ENCODE results near the gene RBAK. TPM values are rescaled to one million over a fixed set of nuclear protein-coding genes. Genes with fewer than 3 reads are reported as not detected.
"Not testable (repeated sequence)": the region's sequence is repeated elsewhere in the genome, so short reads cannot be mapped to it uniquely, and the experiment has no call there.

RBAK gene
- polyA plus RNA-seq, 2 of the 4 experiments (the other 2 are of a cell fraction) = 6.8 to 11.2 TPM

- no peak for ATAC-seq
These were observed 24.5 kb downstream of the RBAK start for GRCh38 chr7:5070206-5070605.

GRCh38 chr7:5075187-5075586 is 29.5 kb downstream of the RBAK start:
- not testable (repeated sequence) for H3K4me2 ChIP-seq; H3K4me1 ChIP-seq; H3K27ac ChIP-seq; H3K4me3 ChIP-seq; DNase-seq (ENCODE audit: low read depth in 1 of 2, low spot score in 1 of 2); ATAC-seq; FAIRE-seq
- H3K9me3 ChIP-seq = peaks cover 33% of the 10 kb centered on the region
- CTCF ChIA-PET = interaction anchor here (0.6 to 1.1 kb wide), 2 partner anchors 10 to 11 kb away, joined by 4 read pairs; no protein-coding TSS in a partner anchor
- POLR2A ChIA-PET = interaction anchor here (0.6 kb wide), 1 partner anchor 27 kb away, joined by 3 read pairs; no protein-coding TSS in a partner anchor
- 58% methylated on average over 11 of the region's 11 CpGs for WGBS (ENCODE audit: missing lambda C conversion rate)

More at GRCh38 chr7:5070206-5070605, 24.5 kb downstream of the RBAK start:
- WGBS (ENCODE audit: missing lambda C conversion rate) = 97% methylated on average over 4 of the region's 4 CpGs
- POLR2A ChIA-PET = no interaction called here
- FAIRE-seq (no peak), DNase-seq (ENCODE audit: low read depth in 1 of 2, low spot score in 1 of 2) (no peak)
- no peaks in the 10 kb centered on the region for H3K4me1 ChIP-seq
- peaks cover 72% of the 10 kb centered on the region for H3K9me3 ChIP-seq
- TF ChIP-seq HDAC2 (IDR thresholded peaks at IDR 0.05) (no peak), BCL3 (IDR thresholded peaks at IDR 0.05) (no peak), JUNB (IDR thresholded peaks at IDR 0.05) (no peak), ZC3H11A (IDR thresholded peaks at IDR 0.05) (no peak), ELK1 (IDR thresholded peaks at IDR 0.05; ENCODE audit: low read depth, low read length) (no peak), POLR2AphosphoS2 (conservative IDR thresholded peaks at IDR 0.05; ENCODE audit: low read length) (no peak), RNF2 (IDR thresholded peaks at IDR 0.05; ENCODE audit: borderline replicate concordance, low read depth) (no peak), EHF (CRISPR knock-in tag; IDR thresholded peaks at IDR 0.05) (no peak), HOXB5 (CRISPR knock-in tag; IDR thresholded peaks at IDR 0.05) (no peak), GATA3 (IDR thresholded peaks at IDR 0.05; ENCODE audit: borderline replicate concordance) (no peak), TFCP2L1 (CRISPR knock-in tag; IDR thresholded peaks at IDR 0.05) (no peak), NFE2L2 (conservative IDR thresholded peaks at IDR 0.05; ENCODE audit: low read length) (no peak), FOXS1 (CRISPR knock-in tag; IDR thresholded peaks at IDR 0.05) (no peak), HOXA7 (CRISPR knock-in tag; IDR thresholded peaks at IDR 0.05) (no peak), ESRRA (IDR thresholded peaks at IDR 0.05; ENCODE audit: borderline replicate concordance, low read length) (no peak)
- CTCF ChIA-PET = interaction anchor here (2.3 kb wide), 1 partner anchor 15 kb away, joined by 9 read pairs; no protein-coding TSS in a partner anchor
- H3K27ac ChIP-seq = no peak overlapping the region
- no peak overlapping the region for H3K4me3 ChIP-seq
- no peak overlapping the region for H3K4me2 ChIP-seq

- ChIA-PET CTCF (interaction anchor here (0.9 kb wide), 1 partner anchor 8 kb away, joined by 3 read pairs; no protein-coding TSS in a partner anchor), POLR2A (no interaction called here)
- peaks cover 12% of the 10 kb centered on the region; the same call in 1 of the 3 replicates for H3K9me3 ChIP-seq
- no peak for FAIRE-seq
- TF ChIP-seq MAX (IDR thresholded peaks at IDR 0.05) (0 out of 2 replicates have a peak, but pooled peaks have one; percentile 14), ZC3H11A (IDR thresholded peaks at IDR 0.05) (no peak)
- no peaks in the 10 kb centered on the region for H3K4me1 ChIP-seq
- peak in 1 of 2 experiments; percentile 36; a peak in 2 of 6 replicates for ATAC-seq
- H3K4me2 ChIP-seq = peak overlapping the region; percentile 49; the same call in 2 of the 3 replicates
- WGBS (ENCODE audit: missing lambda C conversion rate) = 17% methylated on average over 11 of the region's 11 CpGs
- H3K4me3 ChIP-seq = no peak overlapping the region
- peak in 1 of 2 experiments; percentile 23 for DNase-seq (ENCODE audit: low read depth in 1 of 2, low spot score in 1 of 2)
- no peak overlapping the region for H3K27ac ChIP-seq
These were observed 32.1 kb downstream of the RBAK start for GRCh38 chr7:5077740-5078139.

GRCh38 chr7:5082806-5083205 is 37.1 kb downstream of the RBAK start:
- ATAC-seq (no peak), FAIRE-seq (no peak), DNase-seq (ENCODE audit: low read depth in 1 of 2, low spot score in 1 of 2) (no peak)
- Histone ChIP-seq H3K4me2 (no peak overlapping the region), H3K9me3 (peaks cover 8% of the 10 kb centered on the region; the same call in 1 of the 3 replicates), H3K27ac (no peak overlapping the region), H3K4me3 (no peak overlapping the region), H3K4me1 (no peaks in the 10 kb centered on the region)
- CTCF ChIA-PET = interaction anchor here (2.1 kb wide), 1 partner anchor 285 kb away, joined by 9 read pairs; no protein-coding TSS in a partner anchor
- WGBS (ENCODE audit: missing lambda C conversion rate) = 30% methylated on average over 7 of the region's 7 CpGs
- POLR2A ChIA-PET = no interaction called here
- TF ChIP-seq RFX5 (IDR thresholded peaks at IDR 0.05) (no peak), JUN (IDR thresholded peaks at IDR 0.05) (no peak), TFCP2L1 (CRISPR knock-in tag; IDR thresholded peaks at IDR 0.05) (no peak), REST (IDR thresholded peaks at IDR 0.05) (no peak), MYC (IDR thresholded peaks at IDR 0.05; ENCODE audit: borderline replicate concordance, low read length) (no peak), HEYL (CRISPR knock-in tag; IDR thresholded peaks at IDR 0.05) (no peak), MAZ (IDR thresholded peaks at IDR 0.05; ENCODE audit: borderline replicate concordance, low read depth, low read length) (no peak), MAX (IDR thresholded peaks at IDR 0.05) (no peak), POLR2A (IDR thresholded peaks at IDR 0.05; ENCODE audit: low read length) (no peak), CHD2 (IDR thresholded peaks at IDR 0.05; ENCODE audit: low read length, partially characterized antibody) (no peak)
